K562 (cell line): ENCODE results near the gene SEZ6. TPM values are rescaled to one million over a fixed set of nuclear protein-coding genes. Genes with fewer than 3 reads are reported as not detected.
A peak's percentile ranks its signal among the peaks of the same experiment; 100 is the strongest.

Experiments
- FOXK1 ChIP-seq: sonication (generic); formaldehyde crosslinking; IDR thresholded peaks from 2 replicates; pipeline ENCODE4 v1.8.0; 2022; ENCODE audit warnings: missing genetic modification reagents, mild to moderate bottlenecking, borderline replicate concordance
- HDAC2 ChIP-seq: fragments of 450-650 bp; IDR thresholded peaks from 2 replicates; pipeline ENCODE4 v1.6.1; 2016; ENCODE audit warnings: mild to moderate bottlenecking
- MAZ ChIP-seq, 2 experiments: fragments of 450-650 bp in 1 of 2; sonication (generic) in 1 of 2; formaldehyde crosslinking; IDR thresholded peaks in 1 of 2; conservative IDR thresholded peaks in 1 of 2; 2 replicates each; pipeline versions ENCODE4 v1.4.0 to v1.5.0; 2020; ENCODE audit warnings: mild to moderate bottlenecking in 1 of 2, missing genetic modification reagents in 1 of 2
- NBN ChIP-seq: fragments of 450-650 bp; IDR thresholded peaks from 2 replicates; pipeline ENCODE4 v1.6.1; 2016; ENCODE audit warnings: low read depth, mild to moderate bottlenecking
- PURB ChIP-seq: sonication (generic); formaldehyde crosslinking; IDR thresholded peaks from 2 replicates; pipeline ENCODE4 v1.9.0; 2021; ENCODE audit warnings: low read depth, mild to moderate bottlenecking, missing genetic modification reagents
- SREBF1 ChIP-seq: fragments of 150-350 bp; IDR thresholded peaks from 2 replicates; pipeline ENCODE4 v1.6.1; 2014; ENCODE audit warnings: antibody characterized with exemption, low read depth, low read length, borderline replicate concordance
- SRF ChIP-seq, 2 experiments: fragments of 250-450, 450-650 bp in 1 of 2; sonication (Bioruptor Pico) in 1 of 2; sonication (generic) in 1 of 2; formaldehyde crosslinking; IDR thresholded peaks; 2 replicates each; pipeline versions ENCODE4 v1.5.0 to v1.5.1; 2020 to 2022; ENCODE audit warnings: mild to moderate bottlenecking in 1 of 2, missing genetic modification reagents in 1 of 2
- TAF1 ChIP-seq: IDR thresholded peaks from 2 replicates; pipeline ENCODE4 v1.6.1; 2011; ENCODE audit warnings: mild to moderate bottlenecking, low read length, moderate library complexity; ENCODE audit not compliant: insufficient read depth, control insufficient read depth, severe bottlenecking; ENCODE audit errors: extremely low read depth
- ZNF133 ChIP-seq: fragments of 250-450 bp; sonication (Bioruptor Pico); IDR thresholded peaks from 2 replicates; pipeline ENCODE4 v1.4.0; 2020; ENCODE audit warnings: mild to moderate bottlenecking
- ZNF175 ChIP-seq: fragments of 200-800 bp; sonication (Bioruptor generic); IDR thresholded peaks from 2 replicates; pipeline ENCODE4 v1.6.1; 2016; ENCODE audit warnings: low read depth, mild to moderate bottlenecking, missing genetic modification characterization, missing compliant biosample characterization
- ZNF584 ChIP-seq: fragments of 200-800 bp; sonication (Bioruptor generic); IDR thresholded peaks from 2 replicates; pipeline ENCODE4 v1.6.1; 2016; ENCODE audit warnings: low read depth, mild to moderate bottlenecking, missing genetic modification characterization, missing compliant biosample characterization
- polyA plus RNA-seq, 8 experiments: library from polyadenylated mRNA; depleted of rRNA in 4 of 8; stranded (reverse) in 5 of 8; unstranded in 3 of 8; fragments of >200 nt; fragmentation: Nextera tagmentation in 2 of 8; fragmentation: Illumina TruSeq in 1 of 8; extraction: Ambion mirVana in 2 of 8; extraction: Trizol in 1 of 8; gene quantifications; 2 replicates each; pipeline versions ENCODE4 v1.2.1 to v1.2.3, GENCODE V29; 2011 to 2014; ENCODE audit warnings: inconsistent platforms in 1 of 8, missing spikeins in 1 of 8
- total RNA-seq, 7 experiments: library from RNA; depleted of rRNA in 6 of 7; stranded (reverse); fragments of >200 nt in 6 of 7; fragmentation: Illumina TruSeq in 2 of 7; extraction: Trizol in 2 of 7; gene quantifications; 2 replicates each; pipeline versions ENCODE4 v1.2.1 to v1.2.3, GENCODE V29; 2011 to 2021; ENCODE audit warnings: low replicate concordance in 1 of 7
- TF ChIP-seq, protein P1 (sequence below): fragments of 150-350 bp; IDR thresholded peaks from 2 replicates; pipeline ENCODE4 v1.6.1; 2014; ENCODE audit warnings: low read depth, mild to moderate bottlenecking, low read length, borderline replicate concordance
- TF ChIP-seq, protein P2 (sequence below): fragments of 250-450 bp; sonication (Bioruptor Pico); IDR thresholded peaks from 2 replicates; pipeline ENCODE4 v1.6.1; 2021; ENCODE audit warnings: mild to moderate bottlenecking
- TF ChIP-seq, protein P3 (sequence below): fragments of 450-650 bp; IDR thresholded peaks from 2 replicates; pipeline ENCODE4 v1.7.1; 2018; ENCODE audit warnings: mild to moderate bottlenecking, low read depth; ENCODE audit not compliant: partially characterized antibody
- TF ChIP-seq, protein P4 (sequence below): fragments of 250-450 bp; sonication (Bioruptor Pico); IDR thresholded peaks from 2 replicates; pipeline ENCODE4 v1.8.0; 2022; ENCODE audit warnings: inconsistent platforms, mild to moderate bottlenecking, moderate library complexity, borderline replicate concordance
- TF ChIP-seq, protein P5 (sequence below): sonication (generic); formaldehyde crosslinking; IDR thresholded peaks from 2 replicates; pipeline ENCODE4 v1.8.1; 2022; ENCODE audit warnings: missing genetic modification reagents

The SEZ6 gene
- total and polyA plus RNA-seq, 9 of the 15 experiments (the other 6 are each of a cell fraction or from before 2014, with no cell fraction given): not detected

DNA sequence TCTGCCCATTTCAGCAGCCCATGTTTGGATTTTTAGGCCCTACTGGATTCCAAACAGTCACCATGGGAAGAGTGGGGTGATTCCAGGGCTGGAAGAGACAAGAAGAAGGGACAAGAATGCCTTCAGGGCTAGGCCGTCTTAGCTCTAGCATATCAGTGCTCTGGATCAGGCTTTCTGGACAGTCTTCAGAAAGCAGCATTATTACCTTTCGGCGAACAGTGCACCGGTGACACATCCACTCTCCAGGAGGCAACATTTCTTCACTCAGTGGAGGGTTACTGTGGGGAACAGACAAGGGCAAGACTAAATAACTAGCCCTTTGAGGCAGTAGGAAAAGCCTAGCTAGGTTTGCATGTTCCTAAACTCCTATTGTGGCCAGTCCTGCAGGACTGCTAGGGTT is 79.0 kb downstream of the SEZ6 start (continued):
- TF ChIP-seq MAZ (CRISPR knock-in tag; conservative IDR thresholded peaks at IDR 0.05 in 1 of 2, IDR thresholded peaks at IDR 0.05 in 1 of 2): 0 out of 4 replicates have a peak, but pooled peaks of 1 of the 2 experiments have one; percentile 40
- TF ChIP-seq FOXK1 (CRISPR knock-in tag): no peak
- TF ChIP-seq NBN: no peak
- 0 out of 2 replicates have a peak, but pooled peaks have one; percentile 15 for TF ChIP-seq ZNF584 (CRISPR knock-in tag)
- TF ChIP-seq TAF1: no peak
- TF ChIP-seq, protein P1, sequence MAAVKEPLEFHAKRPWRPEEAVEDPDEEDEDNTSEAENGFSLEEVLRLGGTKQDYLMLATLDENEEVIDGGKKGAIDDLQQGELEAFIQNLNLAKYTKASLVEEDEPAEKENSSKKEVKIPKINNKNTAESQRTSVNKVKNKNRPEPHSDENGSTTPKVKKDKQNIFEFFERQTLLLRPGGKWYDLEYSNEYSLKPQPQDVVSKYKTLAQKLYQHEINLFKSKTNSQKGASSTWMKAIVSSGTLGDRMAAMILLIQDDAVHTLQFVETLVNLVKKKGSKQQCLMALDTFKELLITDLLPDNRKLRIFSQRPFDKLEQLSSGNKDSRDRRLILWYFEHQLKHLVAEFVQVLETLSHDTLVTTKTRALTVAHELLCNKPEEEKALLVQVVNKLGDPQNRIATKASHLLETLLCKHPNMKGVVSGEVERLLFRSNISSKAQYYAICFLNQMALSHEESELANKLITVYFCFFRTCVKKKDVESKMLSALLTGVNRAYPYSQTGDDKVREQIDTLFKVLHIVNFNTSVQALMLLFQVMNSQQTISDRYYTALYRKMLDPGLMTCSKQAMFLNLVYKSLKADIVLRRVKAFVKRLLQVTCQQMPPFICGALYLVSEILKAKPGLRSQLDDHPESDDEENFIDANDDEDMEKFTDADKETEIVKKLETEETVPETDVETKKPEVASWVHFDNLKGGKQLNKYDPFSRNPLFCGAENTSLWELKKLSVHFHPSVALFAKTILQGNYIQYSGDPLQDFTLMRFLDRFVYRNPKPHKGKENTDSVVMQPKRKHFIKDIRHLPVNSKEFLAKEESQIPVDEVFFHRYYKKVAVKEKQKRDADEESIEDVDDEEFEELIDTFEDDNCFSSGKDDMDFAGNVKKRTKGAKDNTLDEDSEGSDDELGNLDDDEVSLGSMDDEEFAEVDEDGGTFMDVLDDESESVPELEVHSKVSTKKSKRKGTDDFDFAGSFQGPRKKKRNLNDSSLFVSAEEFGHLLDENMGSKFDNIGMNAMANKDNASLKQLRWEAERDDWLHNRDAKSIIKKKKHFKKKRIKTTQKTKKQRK: no peak
- TF ChIP-seq, protein P2, sequence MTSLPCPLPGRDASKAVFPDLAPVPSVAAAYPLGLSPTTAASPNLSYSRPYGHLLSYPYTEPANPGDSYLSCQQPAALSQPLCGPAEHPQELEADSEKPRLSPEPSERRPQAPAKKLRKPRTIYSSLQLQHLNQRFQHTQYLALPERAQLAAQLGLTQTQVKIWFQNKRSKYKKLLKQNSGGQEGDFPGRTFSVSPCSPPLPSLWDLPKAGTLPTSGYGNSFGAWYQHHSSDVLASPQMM: no peak
- no peak for TF ChIP-seq HDAC2
- TF ChIP-seq, protein P3, sequence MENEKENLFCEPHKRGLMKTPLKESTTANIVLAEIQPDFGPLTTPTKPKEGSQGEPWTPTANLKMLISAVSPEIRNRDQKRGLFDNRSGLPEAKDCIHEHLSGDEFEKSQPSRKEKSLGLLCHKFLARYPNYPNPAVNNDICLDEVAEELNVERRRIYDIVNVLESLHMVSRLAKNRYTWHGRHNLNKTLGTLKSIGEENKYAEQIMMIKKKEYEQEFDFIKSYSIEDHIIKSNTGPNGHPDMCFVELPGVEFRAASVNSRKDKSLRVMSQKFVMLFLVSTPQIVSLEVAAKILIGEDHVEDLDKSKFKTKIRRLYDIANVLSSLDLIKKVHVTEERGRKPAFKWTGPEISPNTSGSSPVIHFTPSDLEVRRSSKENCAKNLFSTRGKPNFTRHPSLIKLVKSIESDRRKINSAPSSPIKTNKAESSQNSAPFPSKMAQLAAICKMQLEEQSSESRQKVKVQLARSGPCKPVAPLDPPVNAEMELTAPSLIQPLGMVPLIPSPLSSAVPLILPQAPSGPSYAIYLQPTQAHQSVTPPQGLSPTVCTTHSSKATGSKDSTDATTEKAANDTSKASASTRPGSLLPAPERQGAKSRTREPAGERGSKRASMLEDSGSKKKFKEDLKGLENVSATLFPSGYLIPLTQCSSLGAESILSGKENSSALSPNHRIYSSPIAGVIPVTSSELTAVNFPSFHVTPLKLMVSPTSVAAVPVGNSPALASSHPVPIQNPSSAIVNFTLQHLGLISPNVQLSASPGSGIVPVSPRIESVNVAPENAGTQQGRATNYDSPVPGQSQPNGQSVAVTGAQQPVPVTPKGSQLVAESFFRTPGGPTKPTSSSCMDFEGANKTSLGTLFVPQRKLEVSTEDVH: no peak
- TF ChIP-seq ZNF175 (CRISPR knock-in tag): peak; percentile 47; the same call in 1 of the 2 replicates
- no peak for TF ChIP-seq SREBF1
- no peak for TF ChIP-seq SRF (CRISPR knock-in tag; IDR thresholded peaks at IDR 0.05)
- TF ChIP-seq, protein P4, sequence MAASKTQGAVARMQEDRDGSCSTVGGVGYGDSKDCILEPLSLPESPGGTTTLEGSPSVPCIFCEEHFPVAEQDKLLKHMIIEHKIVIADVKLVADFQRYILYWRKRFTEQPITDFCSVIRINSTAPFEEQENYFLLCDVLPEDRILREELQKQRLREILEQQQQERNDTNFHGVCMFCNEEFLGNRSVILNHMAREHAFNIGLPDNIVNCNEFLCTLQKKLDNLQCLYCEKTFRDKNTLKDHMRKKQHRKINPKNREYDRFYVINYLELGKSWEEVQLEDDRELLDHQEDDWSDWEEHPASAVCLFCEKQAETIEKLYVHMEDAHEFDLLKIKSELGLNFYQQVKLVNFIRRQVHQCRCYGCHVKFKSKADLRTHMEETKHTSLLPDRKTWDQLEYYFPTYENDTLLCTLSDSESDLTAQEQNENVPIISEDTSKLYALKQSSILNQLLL: no peak
- TF ChIP-seq, protein P5, sequence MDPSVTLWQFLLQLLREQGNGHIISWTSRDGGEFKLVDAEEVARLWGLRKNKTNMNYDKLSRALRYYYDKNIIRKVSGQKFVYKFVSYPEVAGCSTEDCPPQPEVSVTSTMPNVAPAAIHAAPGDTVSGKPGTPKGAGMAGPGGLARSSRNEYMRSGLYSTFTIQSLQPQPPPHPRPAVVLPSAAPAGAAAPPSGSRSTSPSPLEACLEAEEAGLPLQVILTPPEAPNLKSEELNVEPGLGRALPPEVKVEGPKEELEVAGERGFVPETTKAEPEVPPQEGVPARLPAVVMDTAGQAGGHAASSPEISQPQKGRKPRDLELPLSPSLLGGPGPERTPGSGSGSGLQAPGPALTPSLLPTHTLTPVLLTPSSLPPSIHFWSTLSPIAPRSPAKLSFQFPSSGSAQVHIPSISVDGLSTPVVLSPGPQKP: no peak
- TF ChIP-seq PURB (CRISPR knock-in tag): no peak
- no peak for TF ChIP-seq ZNF133
- TF ChIP-seq, all 486 proteins: peak for 4
